ENCODE results near the gene TMEM190.

GRCh38 chr19:55333870-55334269 is 42.8 kb upstream of the TMEM190 start:
- TF ChIP-seq POLR2AphosphoS5 (IDR thresholded peaks at IDR 0.05; ENCODE audit: low read depth, low read length), result no peak
- no peak for TF ChIP-seq REST (IDR thresholded peaks at IDR 0.05; ENCODE audit: insufficient read depth in 1 of 2, low read depth in 2 of 2, low read length in 1 of 2)
- TF ChIP-seq CTCF (IDR thresholded peaks at IDR 0.05), result no peak
